H1 (cell line): ENCODE results near the gene FBXO41. TPM values are rescaled to one million over a fixed set of nuclear protein-coding genes. Genes with fewer than 3 reads are reported as not detected.

Experiments used
- CTCF ChIA-PET: fragments of 300-600 bp; sonication (Branson Sonifier 250); formaldehyde crosslinking; loops from one replicate; lab custom pipeline; 2021; ENCODE audit not compliant: partially characterized antibody; lab: Charles Lee
- POLR2A ChIA-PET: fragments of 300-600 bp; sonication (Branson Sonifier 250); formaldehyde crosslinking; loops from one replicate; lab custom pipeline; 2021; ENCODE audit warnings: inconsistent platforms; ENCODE audit not compliant: partially characterized antibody; lab: Charles Lee
- DNase-seq, 2 experiments: peaks; one replicate each; pipeline versions ENCODE4 v3.0.0 to v3.0.0-alpha.2; 2010 to 2022; ENCODE audit warnings: low spot score in 2 of 2, low read depth in 1 of 2, mixed read lengths in 1 of 2
- FAIRE-seq: peaks from 2 replicates; lab custom pipeline; 2011; peaks lifted over from hg19 to GRCh38; lab: Jason Lieb, UNC
- H2AFZ ChIP-seq: 2 replicates; pipeline ENCODE4 v1.8.1; 2012; ENCODE audit warnings: low read length, inconsistent platforms
- H2AK5ac ChIP-seq: 2 replicates; pipeline ENCODE4 v1.6.1; 2013; ENCODE audit warnings: low read depth, low read length
- H2BK120ac ChIP-seq: replicated peaks from 2 replicates; pipeline ENCODE3; 2013; ENCODE audit warnings: low read depth, low read length, inconsistent platforms
- H2BK12ac ChIP-seq: 2 replicates; pipeline ENCODE4 v1.6.1; 2013; ENCODE audit warnings: low read depth, low read length
- H2BK15ac ChIP-seq: 2 replicates; pipeline ENCODE4 v1.6.1; 2013; ENCODE audit warnings: low read length
- H2BK20ac ChIP-seq: 2 replicates; pipeline ENCODE4 v1.6.1; 2013; ENCODE audit warnings: low read length
- H2BK5ac ChIP-seq: 2 replicates; pipeline ENCODE4 v1.6.1; 2013; ENCODE audit warnings: low read depth, low read length
- H3K14ac ChIP-seq: 2 replicates; pipeline ENCODE4 v1.6.1; 2013; ENCODE audit warnings: inconsistent platforms; ENCODE audit not compliant: insufficient read length
- H3K18ac ChIP-seq: 2 replicates; pipeline ENCODE4 v1.6.1; 2013; ENCODE audit warnings: low read length; ENCODE audit errors: extremely low read depth
- H3K23ac ChIP-seq: 2 replicates; pipeline ENCODE4 v1.6.1; 2013; ENCODE audit warnings: inconsistent platforms; ENCODE audit not compliant: insufficient read length
- H3K23me2 ChIP-seq: 2 replicates; pipeline ENCODE4 v1.6.1; 2013; ENCODE audit warnings: low read depth, low read length
- H3K27ac ChIP-seq: 2 replicates; pipeline ENCODE4 v1.6.1; 2011; ENCODE audit warnings: low read depth, low read length, inconsistent platforms
- H3K27me3 ChIP-seq, 4 experiments: replicated peaks in 1 of 4; 1 replicate in 1 of 4; 2 replicates in 3 of 4; pipeline versions ENCODE4 v1.6.1 to v1.8.1; 2011 to 2013; ENCODE audit warnings: low read length in 3 of 4, mild to moderate bottlenecking in 3 of 4, inconsistent platforms in 2 of 4, mixed read lengths in 2 of 4, moderate library complexity in 1 of 4; ENCODE audit not compliant: control insufficient read depth in 3 of 4, insufficient read depth in 3 of 4; ENCODE audit errors: extremely low read depth in 1 of 4
- H3K36me3 ChIP-seq, 4 experiments: 2 replicates each; pipeline versions ENCODE4 v1.6.1 to v1.8.1; 2011 to 2013; ENCODE audit warnings: mild to moderate bottlenecking in 4 of 4, low read length in 3 of 4, moderate library complexity in 2 of 4, control low read depth in 1 of 4, inconsistent platforms in 1 of 4; ENCODE audit not compliant: insufficient read depth in 4 of 4, control insufficient read depth in 2 of 4
- H3K4ac ChIP-seq: replicated peaks from 2 replicates; pipeline ENCODE3; 2013; ENCODE audit warnings: low read length, low read depth, mixed read lengths, inconsistent platforms; ENCODE audit not compliant: insufficient read length
- H3K4me1 ChIP-seq, 4 experiments: replicated peaks in 1 of 4; 1 replicate in 1 of 4; 2 replicates in 3 of 4; pipeline versions ENCODE4 v1.6.1 to v1.8.1; 2011 to 2013; ENCODE audit warnings: low read length in 3 of 4, inconsistent platforms in 2 of 4, mixed read lengths in 1 of 4; ENCODE audit not compliant: insufficient read depth in 4 of 4, control insufficient read depth in 3 of 4
- H3K4me2 ChIP-seq, 2 experiments: 2 replicates each; pipeline versions ENCODE4 v1.6.1 to v1.8.1; 2011 to 2013; ENCODE audit warnings: low read depth in 2 of 2, low read length in 2 of 2, control low read depth in 1 of 2, inconsistent platforms in 1 of 2, mild to moderate bottlenecking in 1 of 2; ENCODE audit not compliant: insufficient read depth in 1 of 2
- H3K4me3 ChIP-seq, 4 experiments: fragments of 200-600, 300-600 bp in 1 of 4; sonication (generic), shearing (Covaris generic), sonication (Bioruptor Twin) in 1 of 4; 2 replicates each; pipeline versions ENCODE4 v1.5.1 to v1.8.1; 2011 to 2016; ENCODE audit warnings: low read length in 4 of 4, low read depth in 3 of 4, control low read depth in 2 of 4, inconsistent platforms in 2 of 4, mild to moderate bottlenecking in 2 of 4, mixed read lengths in 1 of 4, moderate library complexity in 1 of 4; ENCODE audit not compliant: insufficient read depth in 2 of 4; ENCODE audit errors: extremely low read depth in 1 of 4
- H3K56ac ChIP-seq: replicated peaks from 2 replicates; pipeline ENCODE3; 2013; ENCODE audit warnings: low read depth, mild to moderate bottlenecking, mixed read lengths, low read length, inconsistent platforms; ENCODE audit not compliant: insufficient read length
- H3K79me1 ChIP-seq: 2 replicates; pipeline ENCODE4 v1.6.1; 2013; ENCODE audit warnings: low read depth, low read length, control low read depth
- H3K79me2 ChIP-seq, 2 experiments: 2 replicates each; pipeline versions ENCODE4 v1.6.1 to v1.8.1; 2012 to 2013; ENCODE audit warnings: low read length in 2 of 2, mild to moderate bottlenecking in 2 of 2, inconsistent platforms in 1 of 2; ENCODE audit not compliant: insufficient read depth in 2 of 2, control insufficient read depth in 1 of 2
- H3K9ac ChIP-seq, 4 experiments: replicated peaks in 1 of 4; 1 replicate in 1 of 4; 2 replicates in 3 of 4; pipeline versions ENCODE4 v1.6.1 to v1.8.1; 2011 to 2013; ENCODE audit warnings: low read depth in 3 of 4, low read length in 3 of 4, control low read depth in 2 of 4, mild to moderate bottlenecking in 2 of 4, moderate library complexity in 2 of 4, inconsistent platforms in 1 of 4; ENCODE audit errors: extremely low read depth in 1 of 4
- H3K9me3 ChIP-seq, 2 experiments: 2 replicates each; pipeline versions ENCODE4 v1.6.1 to v1.8.1; 2012 to 2013; ENCODE audit warnings: mild to moderate bottlenecking in 2 of 2, moderate library complexity in 2 of 2, control low read depth in 1 of 2, inconsistent platforms in 1 of 2, low read depth in 1 of 2, low read length in 1 of 2, mixed read lengths in 1 of 2; ENCODE audit not compliant: insufficient read depth in 2 of 2
- H4K20me1 ChIP-seq, 2 experiments: replicated peaks in 1 of 2; 2 replicates each; pipeline versions ENCODE3 to v1.8.1; 2011 to 2013; ENCODE audit warnings: inconsistent platforms in 2 of 2, low read length in 2 of 2, mild to moderate bottlenecking in 1 of 2; ENCODE audit not compliant: insufficient read depth in 2 of 2, control insufficient read depth in 1 of 2
- H4K5ac ChIP-seq: 2 replicates; pipeline ENCODE4 v1.6.1; 2013; ENCODE audit warnings: low read length, low read depth, mixed read lengths, inconsistent platforms; ENCODE audit not compliant: insufficient read length
- H4K8ac ChIP-seq: 2 replicates; pipeline ENCODE4 v1.8.0; 2013; ENCODE audit warnings: mild to moderate bottlenecking, moderate library complexity, low read length, inconsistent platforms; ENCODE audit not compliant: insufficient read depth; ENCODE audit errors: extremely low read depth
- H4K91ac ChIP-seq: replicated peaks from 2 replicates; pipeline ENCODE3; 2013; ENCODE audit warnings: low read length, mixed read lengths, inconsistent platforms; ENCODE audit not compliant: insufficient read length
- ATF3 ChIP-seq: IDR thresholded peaks from 2 replicates; pipeline ENCODE4 v1.6.1; 2011; ENCODE audit warnings: low read depth, mild to moderate bottlenecking, low read length; ENCODE audit not compliant: insufficient read depth
- CEBPB ChIP-seq: IDR thresholded peaks from 2 replicates; pipeline ENCODE4 v1.6.1; 2012; ENCODE audit warnings: low read depth, low read length
- E2F6 ChIP-seq: IDR thresholded peaks from 2 replicates; pipeline ENCODE4 v1.6.1; 2012; ENCODE audit warnings: inconsistent platforms
- HDAC6 ChIP-seq: IDR thresholded peaks from one replicate; pipeline ENCODE4 v1.7.1; 2012; ENCODE audit warnings: low read depth, mild to moderate bottlenecking, inconsistent platforms, low read length, moderate library complexity
- JUN ChIP-seq: IDR thresholded peaks from 2 replicates; pipeline ENCODE4 v1.6.1; 2011; ENCODE audit warnings: low read depth, mild to moderate bottlenecking, improper control_type of control experiment, low read length
- JUND ChIP-seq: IDR thresholded peaks from 2 replicates; pipeline ENCODE4 v1.6.1; 2011; ENCODE audit warnings: mild to moderate bottlenecking, improper control_type of control experiment, low read length
- MAFK ChIP-seq: IDR thresholded peaks from 2 replicates; pipeline ENCODE4 v1.6.1; 2012; ENCODE audit warnings: low read depth, mild to moderate bottlenecking, improper control_type of control experiment, low read length
- NRF1 ChIP-seq: IDR thresholded peaks from 2 replicates; pipeline ENCODE4 v1.6.1; 2011; ENCODE audit warnings: mild to moderate bottlenecking, low read depth, low read length, improper control_type of control experiment
- RNF2 ChIP-seq: fragments of 200-900, 300-1000 bp; sonication (generic); IDR thresholded peaks from 2 replicates; pipeline ENCODE4 v1.7.1; 2016; ENCODE audit warnings: borderline replicate concordance, low read depth, mild to moderate bottlenecking, antibody characterized with exemption, low read length; ENCODE audit not compliant: poor library complexity, severe bottlenecking; ENCODE audit errors: missing control alignments
- SRF ChIP-seq: IDR thresholded peaks from 2 replicates; pipeline ENCODE4 v1.6.1; 2011; ENCODE audit warnings: mild to moderate bottlenecking, low read depth, low read length, moderate library complexity
- SUZ12 ChIP-seq: fragments of 200-600 bp; sonication (generic); IDR thresholded peaks from 2 replicates; pipeline ENCODE4 v1.6.1; 2012; ENCODE audit warnings: mild to moderate bottlenecking, inconsistent platforms, low read length, moderate library complexity, mixed read lengths
- TAF7 ChIP-seq: optimal IDR thresholded peaks from 2 replicates; pipeline ENCODE3; 2011; ENCODE audit warnings: low read depth, mild to moderate bottlenecking, inconsistent platforms, low read length, moderate library complexity, borderline replicate concordance
- WGBS, 2 experiments: shearing (Covaris generic) in 1 of 2; methylation state at CpG; one replicate each; pipeline versions ENCODE4 v1.1.6 to v1.1.7; 2013 to 2015; ENCODE audit warnings: low lambda C conversion rate in 2 of 2, mixed read lengths in 2 of 2, inconsistent platforms in 1 of 2, low coverage in 1 of 2, missing lambda C conversion rate in 1 of 2; ENCODE audit not compliant: insufficient replicate concordance in 2 of 2, insufficient coverage in 1 of 2, insufficient read length in 1 of 2; ENCODE audit errors: extremely low coverage in 1 of 2, missing lambda C conversion rate in 1 of 2; 5-methylcytosine and 5-hydroxymethylcytosine counted together
- polyA plus RNA-seq, 7 experiments: library from polyadenylated mRNA; depleted of rRNA in 3 of 7; stranded (reverse) in 5 of 7; unstranded in 2 of 7; fragments of >200 nt in 5 of 7; fragments of 200-250 nt in 2 of 7; gene quantifications; 1 replicate in 5 of 7; 2 replicates in 1 of 7; 4 replicates in 1 of 7; pipeline versions ENCODE4 v1.2.1 to v1.2.3, GENCODE V29; 2011 to 2013; ENCODE audit warnings: missing spikeins in 2 of 7, mixed read lengths in 2 of 7
- total RNA-seq: library from RNA; stranded (reverse); fragmentation: NEBNext Ultra II Directional; extraction: Animal tissue kit (Norgen Biotek cat#: 25700); gene quantifications from 2 replicates; pipeline ENCODE4 v1.2.1, GENCODE V29; 2021

The FBXO41 gene
- total and polyA plus RNA-seq, 2 of the 8 experiments (the other 6 are each of a cell fraction or from before 2014, with no cell fraction given): 11.2 to 14.3 TPM

- no peak overlapping the region for H3K18ac ChIP-seq
- H4K91ac ChIP-seq: no peak overlapping the region
- H3K23me2 ChIP-seq: peaks cover 3% of the 10 kb centered on the region; the same call in 1 of the 2 replicates
- H3K27ac ChIP-seq: no peak overlapping the region
- DNase-seq: no peak
- no peak overlapping the region for H3K4ac ChIP-seq
- H3K56ac ChIP-seq: no peak overlapping the region
- no peak overlapping the region for H3K9ac ChIP-seq
- peaks cover 0 to 6% of the 10 kb centered on the region in 2 experiments; a peak in 2 of 4 replicates for H3K79me2 ChIP-seq
- H2BK15ac ChIP-seq: no peak overlapping the region
- FAIRE-seq: no peak
- no peak overlapping the region for H2BK12ac ChIP-seq
- H3K79me1 ChIP-seq: no peaks in the 10 kb centered on the region
- H3K4me3 ChIP-seq: no peak overlapping the region
- CTCF ChIA-PET: interaction anchor here (1.0 to 8.4 kb wide), 8 partner anchors 9 to 317 kb away, joined by 3 to 92 read pairs (median 4); partner anchors contain the start of gene ALMS1
- H4K8ac ChIP-seq: peak overlapping the region; percentile 53; the same call in 1 of the 2 replicates
- H3K9me3 ChIP-seq: no peaks in the 10 kb centered on the region
- no peak overlapping the region for H4K5ac ChIP-seq
- H3K14ac ChIP-seq: no peak overlapping the region
- POLR2A ChIA-PET: interaction anchor here (2.4 to 6.2 kb wide), 2 partner anchors 24 to 33 kb away, joined by 8 to 39 read pairs; partner anchors contain the start of genes CCT7 and PRADC1
- no peak overlapping the region for H3K4me2 ChIP-seq
- no peak overlapping the region for H2AFZ ChIP-seq
- no peak overlapping the region for H2BK20ac ChIP-seq
- H2BK120ac ChIP-seq: no peak overlapping the region
- no peak overlapping the region for H2BK5ac ChIP-seq
- H4K20me1 ChIP-seq: no peaks in the 10 kb centered on the region
- no peak overlapping the region for H2AK5ac ChIP-seq
- H3K36me3 ChIP-seq: no peaks in the 10 kb centered on the region
- peaks cover 0 to 4% (median 2%) of the 10 kb centered on the region in 4 experiments; a peak in 1 of 7 replicates for H3K27me3 ChIP-seq
- peaks cover 0 to 3% (median under 1%) of the 10 kb centered on the region in 4 experiments; a peak in 2 of 7 replicates for H3K4me1 ChIP-seq
- WGBS, 2 experiments: 82% methylated on average over 4 of the region's 4 CpGs; no CpG with 5 or more reads in 1 of the 2 experiments
- no peak overlapping the region for H3K23ac ChIP-seq
- TF ChIP-seq RNF2: no peak
- TF ChIP-seq TAF7: no peak
- TF ChIP-seq E2F6: no peak
- no peak for TF ChIP-seq MAFK
- TF ChIP-seq CEBPB: no peak
- no peak for TF ChIP-seq SRF
- no peak for TF ChIP-seq NRF1
- no peak for TF ChIP-seq HDAC6
- no peak for TF ChIP-seq SUZ12
- no peak for TF ChIP-seq ATF3
- no peak for TF ChIP-seq JUND
- no peak for TF ChIP-seq JUN
Observed at GRCh38 chr2:73210019-73210418, 74.3 kb downstream of the FBXO41 start.
